ENCODE measurements around the gene CENPC.

Gene CENPC

DNA sequence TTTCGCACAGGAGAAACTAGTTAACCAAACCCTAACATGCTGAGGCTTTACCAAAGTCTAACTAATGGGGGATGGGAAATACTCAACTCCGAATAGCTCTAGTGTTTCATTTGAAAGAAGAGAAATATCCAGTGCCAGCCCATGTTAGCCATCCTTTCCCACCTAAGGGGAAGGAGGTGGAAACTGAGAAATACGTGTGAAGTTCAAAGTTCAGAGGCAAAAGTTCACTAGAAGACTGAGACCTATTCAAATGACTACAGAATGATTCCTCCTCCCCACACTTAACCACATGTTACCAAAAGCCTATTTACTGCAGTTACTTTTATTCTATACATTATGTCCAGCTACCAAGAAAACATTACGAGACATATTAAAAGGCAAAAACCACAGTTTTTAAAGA lies 106.3 kb downstream of the CENPC start:
- no peak overlapping the region for H3K4me3 ChIP-seq (ENCODE audit: low read length)
- no peak for TF ChIP-seq ZNF274 (IDR thresholded peaks at IDR 0.05; ENCODE audit: low read depth, low read length)

DNA sequence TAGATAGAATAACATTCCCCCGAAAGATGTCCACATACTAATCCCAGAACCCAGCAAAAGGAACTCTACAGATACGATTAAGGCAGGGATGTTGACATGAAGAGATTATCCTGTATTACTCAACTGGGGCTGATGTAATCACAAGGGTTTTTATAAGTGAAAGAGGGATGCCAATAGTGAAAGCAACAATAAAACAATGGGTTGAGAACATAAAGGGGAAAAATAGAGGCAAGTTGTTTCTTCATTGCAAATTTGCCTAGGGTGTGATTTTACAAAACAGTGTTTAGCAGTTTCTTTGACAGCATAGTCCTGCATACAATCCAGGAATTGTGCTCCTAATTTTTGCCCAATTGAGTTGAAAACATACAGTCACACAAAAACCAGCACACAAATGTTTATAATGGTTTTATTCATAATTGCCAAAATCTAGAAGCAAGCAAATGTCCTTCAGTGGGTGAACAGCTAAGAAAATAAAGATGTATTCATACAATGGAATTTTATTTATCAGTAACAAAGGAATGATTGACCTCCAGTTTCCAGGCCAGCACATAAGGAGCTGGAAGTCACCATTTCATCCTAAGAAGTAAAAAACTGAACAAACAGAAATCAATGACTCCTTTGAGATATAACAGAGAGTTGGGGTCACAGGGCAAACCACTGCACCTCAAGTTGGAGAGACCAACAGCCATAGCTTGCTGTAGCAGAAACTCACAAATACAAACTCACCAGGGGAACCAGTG lies 107.2 kb downstream of the CENPC start:
- TF ChIP-seq ZNF274 (IDR thresholded peaks at IDR 0.05; ENCODE audit: low read depth, low read length), result no peak
- H3K4me3 ChIP-seq (ENCODE audit: low read length), result no peak overlapping the region

DNA sequence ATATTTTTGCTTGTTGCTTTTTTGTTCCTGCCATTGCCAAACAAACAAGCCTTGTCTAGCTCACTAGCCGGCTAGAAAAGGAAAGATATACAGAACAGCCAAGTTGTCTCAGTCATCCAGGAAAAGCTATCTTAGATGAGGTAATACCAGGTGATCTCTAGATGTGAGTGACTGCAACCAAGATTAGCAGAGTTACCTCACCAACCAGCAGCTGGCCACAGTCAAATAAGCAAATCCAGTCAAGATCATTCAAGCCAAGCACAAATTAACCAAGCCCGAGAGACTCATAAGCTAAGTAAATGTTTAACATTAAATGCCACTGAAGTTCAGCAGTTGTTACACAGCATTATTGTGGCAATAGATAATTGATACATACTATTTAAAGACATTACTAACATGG lies 108.6 kb downstream of the CENPC start:
- TF ChIP-seq ZNF274 (IDR thresholded peaks at IDR 0.05; ENCODE audit: low read depth, low read length), result no peak

DNA sequence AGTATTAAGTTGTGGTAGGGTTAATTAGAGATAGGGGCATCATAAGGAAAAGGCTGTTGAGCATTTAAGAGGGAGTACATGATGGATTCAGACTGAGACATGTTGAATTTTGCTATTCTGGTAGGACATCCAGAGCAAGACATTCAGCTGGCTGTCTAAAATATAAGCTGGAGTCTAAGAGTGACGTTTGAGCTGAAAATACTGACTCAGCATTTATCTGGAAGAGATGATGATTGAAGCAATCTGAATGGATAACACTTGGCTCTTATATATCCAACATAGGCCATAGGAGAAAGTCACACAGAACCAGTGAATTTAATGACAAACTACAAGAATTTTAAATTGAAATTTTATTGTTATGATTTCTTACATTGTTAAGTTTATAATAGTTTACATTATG lies 114.3 kb downstream of the CENPC start:
- no peak for TF ChIP-seq ZNF274 (IDR thresholded peaks at IDR 0.05; ENCODE audit: low read depth, low read length)
- no peak overlapping the region for H3K4me3 ChIP-seq (ENCODE audit: low read length)

More for the DNA sequence above, 108.6 kb downstream of the CENPC start:
- no peak overlapping the region for H3K4me3 ChIP-seq (ENCODE audit: low read length)

DNA sequence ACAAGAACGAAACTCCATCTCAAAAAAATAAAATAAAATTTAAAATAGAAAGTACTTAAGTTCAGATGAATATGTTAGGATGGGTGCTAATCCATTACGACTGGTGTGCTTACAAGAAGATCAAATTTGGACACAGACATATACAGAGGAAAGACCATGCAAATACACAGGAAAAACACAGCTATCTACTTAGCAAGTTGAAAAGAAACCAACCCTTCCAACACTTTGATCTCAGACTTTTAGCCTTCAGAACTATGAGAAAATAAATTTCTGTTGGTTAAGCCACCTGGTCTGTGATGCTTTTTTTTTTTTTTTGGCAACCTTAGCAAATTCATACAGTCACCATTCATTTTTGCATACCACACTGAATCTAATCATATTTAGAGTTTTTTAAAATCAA lies 116.5 kb downstream of the CENPC start:
- no peak for TF ChIP-seq ZNF274 (IDR thresholded peaks at IDR 0.05; ENCODE audit: low read depth, low read length)
- no peak overlapping the region for H3K4me3 ChIP-seq (ENCODE audit: low read length)
